ENCODE results near the gene GALNT3.

GALNT3 gene

DNA sequence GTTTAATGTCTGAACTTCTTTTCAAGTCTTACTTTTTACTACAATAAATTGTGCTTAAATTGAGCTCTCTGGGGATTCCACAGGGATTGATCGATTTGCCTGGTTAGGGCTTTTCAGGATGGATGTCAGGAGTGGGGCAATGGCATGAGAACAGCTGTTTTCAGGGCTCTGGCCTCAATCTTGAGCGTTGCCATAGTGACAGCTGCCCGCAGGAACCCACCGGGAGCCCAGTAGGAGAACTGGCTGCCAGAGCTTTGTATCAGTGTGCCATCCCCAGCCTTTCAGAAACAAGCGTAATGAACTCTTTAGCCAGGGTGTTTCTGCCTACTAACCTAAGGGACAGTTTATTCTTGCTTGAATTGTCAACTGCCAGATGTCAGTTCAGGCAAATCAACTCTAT is 93.5 kb downstream of the GALNT3 start:
- DNase-seq (ENCODE audit: low read depth): no peak
- in situ Hi-C loops (cut with HindIII; ENCODE audit: low sequenced_read_pairs): no loop called here
- TF ChIP-seq, protein P1, sequence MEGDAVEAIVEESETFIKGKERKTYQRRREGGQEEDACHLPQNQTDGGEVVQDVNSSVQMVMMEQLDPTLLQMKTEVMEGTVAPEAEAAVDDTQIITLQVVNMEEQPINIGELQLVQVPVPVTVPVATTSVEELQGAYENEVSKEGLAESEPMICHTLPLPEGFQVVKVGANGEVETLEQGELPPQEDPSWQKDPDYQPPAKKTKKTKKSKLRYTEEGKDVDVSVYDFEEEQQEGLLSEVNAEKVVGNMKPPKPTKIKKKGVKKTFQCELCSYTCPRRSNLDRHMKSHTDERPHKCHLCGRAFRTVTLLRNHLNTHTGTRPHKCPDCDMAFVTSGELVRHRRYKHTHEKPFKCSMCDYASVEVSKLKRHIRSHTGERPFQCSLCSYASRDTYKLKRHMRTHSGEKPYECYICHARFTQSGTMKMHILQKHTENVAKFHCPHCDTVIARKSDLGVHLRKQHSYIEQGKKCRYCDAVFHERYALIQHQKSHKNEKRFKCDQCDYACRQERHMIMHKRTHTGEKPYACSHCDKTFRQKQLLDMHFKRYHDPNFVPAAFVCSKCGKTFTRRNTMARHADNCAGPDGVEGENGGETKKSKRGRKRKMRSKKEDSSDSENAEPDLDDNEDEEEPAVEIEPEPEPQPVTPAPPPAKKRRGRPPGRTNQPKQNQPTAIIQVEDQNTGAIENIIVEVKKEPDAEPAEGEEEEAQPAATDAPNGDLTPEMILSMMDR (IDR thresholded peaks at IDR 0.05; ENCODE audit: low read depth, low read length, missing control alignments): no peak
- H3K4me3 ChIP-seq (ENCODE audit: low read depth, low read length): no peak overlapping the region

GRCh38 chr2:165699946-165700345 is 94.1 kb downstream of the GALNT3 start:
- in situ Hi-C loops (cut with HindIII; ENCODE audit: low sequenced_read_pairs): no loop called here
- no peak for DNase-seq (ENCODE audit: low read depth)
- TF ChIP-seq, protein P1 (IDR thresholded peaks at IDR 0.05; ENCODE audit: low read depth, low read length, missing control alignments): no peak

GRCh38 chr2:165698444-165698884 is 95.6 kb downstream of the GALNT3 start:
- peak; percentile 55 for DNase-seq (ENCODE audit: low read depth)
- no peak overlapping the region for H3K4me3 ChIP-seq (ENCODE audit: low read depth, low read length)
- TF ChIP-seq, protein P1 (IDR thresholded peaks at IDR 0.05; ENCODE audit: low read depth, low read length, missing control alignments): peak; percentile 70
- in situ Hi-C loops (cut with HindIII; ENCODE audit: low sequenced_read_pairs): no loop called here

More at GRCh38 chr2:165699946-165700345, 94.1 kb downstream of the GALNT3 start:
- no peak overlapping the region for H3K4me3 ChIP-seq (ENCODE audit: low read depth, low read length)

DNA sequence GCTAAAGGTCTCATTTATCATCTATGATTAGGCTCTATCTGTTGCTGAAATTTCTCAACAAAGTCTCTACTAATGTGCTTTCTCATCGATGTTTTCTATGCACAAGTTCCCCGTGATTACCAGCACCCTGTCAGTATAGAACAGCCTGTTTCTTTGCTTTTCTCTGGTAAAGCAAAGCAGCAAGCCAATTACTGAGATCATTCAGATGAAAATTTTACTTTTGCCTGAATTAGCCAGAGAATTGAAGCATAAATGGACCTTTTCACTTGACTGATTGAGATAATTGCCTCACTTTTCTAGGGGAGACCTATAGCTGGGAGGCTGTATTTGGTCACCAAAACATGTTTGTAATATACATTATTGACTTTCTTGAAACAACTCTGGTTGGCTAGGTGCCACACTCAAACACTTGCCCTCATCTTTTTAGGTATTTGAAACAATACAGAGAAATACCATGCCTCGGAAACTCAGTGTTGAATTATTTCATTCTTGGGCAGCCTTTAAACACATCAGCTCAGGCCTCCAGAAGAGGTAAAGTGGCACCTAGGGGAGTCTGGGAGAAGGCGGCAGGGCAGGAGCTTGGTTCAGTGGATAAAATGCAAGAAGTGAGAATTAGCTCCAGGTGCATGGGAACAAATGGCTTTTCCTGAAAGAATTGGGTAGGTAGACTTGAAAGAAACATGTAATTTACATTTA is 96.2 kb downstream of the GALNT3 start:
- TF ChIP-seq, protein P1 (IDR thresholded peaks at IDR 0.05; ENCODE audit: low read depth, low read length, missing control alignments): no peak
- no peak overlapping the region for H3K4me3 ChIP-seq (ENCODE audit: low read depth, low read length)
- in situ Hi-C loops (cut with HindIII; ENCODE audit: low sequenced_read_pairs): no loop called here
- DNase-seq (ENCODE audit: low read depth): no peak
